Suprapubic skin (tissue), 4 donors: Measurements from ENCODE around the gene FRMD4A. TPM values are rescaled to one million over a fixed set of nuclear protein-coding genes. Genes with fewer than 3 reads are reported as not detected.
A peak's percentile ranks its signal among the peaks of the same experiment; 100 is the strongest.

ENCODE experiments used
- DNase-seq, 2 donors: peaks; one replicate each; pipeline ENCODE4 v3.0.0-alpha.2; 2019; ENCODE audit warnings: low spot score in 2 of 2
- H3K27ac ChIP-seq: fragments of 200-600 bp; sonication (generic); one replicate; pipeline ENCODE4 v1.5.1; 2019
- H3K27me3 ChIP-seq: fragments of 200-600 bp; sonication (generic); one replicate; pipeline ENCODE4 v1.5.1; 2019
- H3K36me3 ChIP-seq: fragments of 200-600 bp; sonication (generic); one replicate; pipeline ENCODE4 v1.5.1; 2019
- H3K4me1 ChIP-seq: fragments of 200-600 bp; sonication (generic); one replicate; pipeline ENCODE4 v1.5.1; 2019
- H3K4me3 ChIP-seq: fragments of 200-600 bp; sonication (generic); one replicate; pipeline ENCODE4 v1.5.1; 2019; ENCODE audit warnings: mild to moderate bottlenecking
- H3K9me3 ChIP-seq: fragments of 200-600 bp; sonication (generic); one replicate; pipeline ENCODE4 v1.5.1; 2019
- EP300 ChIP-seq: sonication (generic); formaldehyde crosslinking; IDR thresholded peaks from one replicate; pipeline ENCODE4 v1.6.1; 2017; ENCODE audit warnings: antibody characterized with exemption
- POLR2A ChIP-seq, 2 donors: fragments of 450-650 bp; IDR thresholded peaks; one replicate each; pipeline ENCODE4 v1.6.1; 2017; ENCODE audit warnings: antibody characterized with exemption in 2 of 2, mild to moderate bottlenecking in 2 of 2, moderate library complexity in 2 of 2
- POLR2AphosphoS5 ChIP-seq, 3 donors: sonication (generic); formaldehyde crosslinking; IDR thresholded peaks; one replicate each; pipeline ENCODE4 v1.6.1; 2017; ENCODE audit warnings: antibody characterized with exemption in 3 of 3
- WGBS: methylation state at CpG from one replicate; pipeline ENCODE4 v1.1.5; 2018; 5-methylcytosine and 5-hydroxymethylcytosine counted together
- total RNA-seq, 4 donors: library from RNA; depleted of rRNA; stranded (reverse); fragments of >200 nt; gene quantifications; one replicate each; pipeline ENCODE4 v1.1.0, GENCODE V29; 2016
- TF ChIP-seq, protein P1 (sequence below), 2 donors: fragments of 200-600 bp in 1 of 2; fragments of 450-650 bp in 1 of 2; sonication (generic) in 1 of 2; IDR thresholded peaks; one replicate each; pipeline ENCODE4 v1.5.1; 2016 to 2019; ENCODE audit warnings: antibody characterized with exemption in 2 of 2, mild to moderate bottlenecking in 1 of 2, moderate library complexity in 1 of 2

FRMD4A gene
- total RNA-seq, 4 donors from 2014 or later = 27.4 to 86.3 (median 58.0) TPM

DNA sequence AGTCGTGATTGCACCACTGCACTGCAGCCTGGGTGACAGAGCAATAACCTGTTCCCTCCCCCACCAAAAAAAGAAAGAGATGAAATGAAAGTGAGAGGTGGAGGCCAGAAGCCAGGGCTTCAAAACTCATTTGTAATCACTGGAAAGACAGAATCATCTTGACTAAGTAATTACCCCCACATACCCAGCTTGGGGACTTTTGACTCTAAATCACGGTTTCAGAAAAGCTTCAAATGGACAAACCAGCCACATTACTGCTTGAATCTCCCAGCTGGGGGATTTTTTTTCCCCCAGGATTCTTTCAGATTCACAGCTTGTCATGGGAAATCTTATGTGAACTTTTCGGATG lies 361.0 kb downstream of the FRMD4A start:
- Histone ChIP-seq H3K36me3 (no peaks in the 10 kb centered on the region), H3K4me3 (no peak overlapping the region), H3K9me3 (no peaks in the 10 kb centered on the region), H3K27me3 (no peaks in the 10 kb centered on the region), H3K4me1 (no peaks in the 10 kb centered on the region), H3K27ac (no peak overlapping the region)
- no peak for TF ChIP-seq EP300
- TF ChIP-seq, protein P1, sequence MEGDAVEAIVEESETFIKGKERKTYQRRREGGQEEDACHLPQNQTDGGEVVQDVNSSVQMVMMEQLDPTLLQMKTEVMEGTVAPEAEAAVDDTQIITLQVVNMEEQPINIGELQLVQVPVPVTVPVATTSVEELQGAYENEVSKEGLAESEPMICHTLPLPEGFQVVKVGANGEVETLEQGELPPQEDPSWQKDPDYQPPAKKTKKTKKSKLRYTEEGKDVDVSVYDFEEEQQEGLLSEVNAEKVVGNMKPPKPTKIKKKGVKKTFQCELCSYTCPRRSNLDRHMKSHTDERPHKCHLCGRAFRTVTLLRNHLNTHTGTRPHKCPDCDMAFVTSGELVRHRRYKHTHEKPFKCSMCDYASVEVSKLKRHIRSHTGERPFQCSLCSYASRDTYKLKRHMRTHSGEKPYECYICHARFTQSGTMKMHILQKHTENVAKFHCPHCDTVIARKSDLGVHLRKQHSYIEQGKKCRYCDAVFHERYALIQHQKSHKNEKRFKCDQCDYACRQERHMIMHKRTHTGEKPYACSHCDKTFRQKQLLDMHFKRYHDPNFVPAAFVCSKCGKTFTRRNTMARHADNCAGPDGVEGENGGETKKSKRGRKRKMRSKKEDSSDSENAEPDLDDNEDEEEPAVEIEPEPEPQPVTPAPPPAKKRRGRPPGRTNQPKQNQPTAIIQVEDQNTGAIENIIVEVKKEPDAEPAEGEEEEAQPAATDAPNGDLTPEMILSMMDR (IDR thresholded peaks at IDR 0.05) = no peak
- 88% methylated on average over 3 of the region's 3 CpGs for WGBS
- DNase-seq = no peak

GRCh38 chr10:13969118-13969791 lies 361.5 kb downstream of the FRMD4A start:
- TF ChIP-seq POLR2A (IDR thresholded peaks at IDR 0.05) (no peak), POLR2AphosphoS5 (IDR thresholded peaks at IDR 0.05) (no peak), EP300 (no peak)
- TF ChIP-seq, protein P1 (IDR thresholded peaks at IDR 0.05) = no peak
- no peaks in the 10 kb centered on the region for H3K9me3 ChIP-seq
- H3K4me3 ChIP-seq = no peak overlapping the region
- DNase-seq = no peak
- 74% methylated on average over 9 of the region's 12 CpGs for WGBS
- no peaks in the 10 kb centered on the region for H3K36me3 ChIP-seq
- no peaks in the 10 kb centered on the region for H3K27me3 ChIP-seq
- no peak overlapping the region for H3K27ac ChIP-seq
- no peaks in the 10 kb centered on the region for H3K4me1 ChIP-seq

DNA sequence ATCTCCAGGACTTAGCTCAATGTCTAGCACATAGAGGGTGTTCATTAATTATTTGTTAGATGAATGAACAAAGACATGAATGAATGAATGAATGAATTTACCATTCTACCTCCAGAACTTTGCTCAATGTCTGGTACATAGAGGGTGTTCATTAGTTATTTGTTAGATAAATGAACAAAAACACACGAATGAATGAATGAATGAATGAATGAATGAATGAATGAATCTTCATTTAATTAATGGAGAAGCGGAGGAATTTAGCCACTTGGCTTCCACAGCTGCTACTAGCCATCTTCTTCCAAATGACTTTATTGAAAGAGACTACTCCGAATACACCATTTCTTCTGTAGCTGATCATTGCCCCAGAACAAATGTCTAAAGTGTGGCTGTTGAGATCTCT lies 368.9 kb downstream of the FRMD4A start:
- WGBS = 87% methylated on average over 3 of the region's 3 CpGs
- Histone ChIP-seq H3K36me3 (no peaks in the 10 kb centered on the region), H3K27me3 (no peaks in the 10 kb centered on the region), H3K4me1 (peaks cover 8% of the 10 kb centered on the region), H3K27ac (no peak overlapping the region), H3K9me3 (no peaks in the 10 kb centered on the region), H3K4me3 (no peak overlapping the region)
- TF ChIP-seq, protein P1 (IDR thresholded peaks at IDR 0.05) = no peak
- TF ChIP-seq POLR2A (IDR thresholded peaks at IDR 0.05) = no peak
- TF ChIP-seq EP300 = no peak
- TF ChIP-seq POLR2AphosphoS5 (IDR thresholded peaks at IDR 0.05) = no peak
- no peak for DNase-seq

DNA sequence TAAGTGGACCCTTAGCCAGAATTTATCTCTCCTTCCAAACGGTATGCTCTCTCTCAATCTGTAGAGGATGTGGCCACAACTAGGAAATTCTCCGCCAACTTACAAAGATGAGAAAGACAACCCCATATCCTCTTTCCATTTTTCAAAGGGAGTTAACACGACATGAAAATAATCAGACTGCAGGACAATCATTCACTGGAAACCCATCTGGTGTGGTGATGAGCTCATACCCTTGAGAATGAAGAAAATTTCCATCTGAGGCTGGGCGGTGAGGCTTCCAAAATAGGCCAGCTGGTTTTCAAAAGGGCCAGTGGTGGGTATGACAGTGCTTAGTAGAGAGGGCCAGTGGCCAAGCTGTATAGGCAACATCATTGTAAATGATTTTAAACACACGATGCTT lies 369.6 kb downstream of the FRMD4A start:
- TF ChIP-seq POLR2A (IDR thresholded peaks at IDR 0.05) (no peak), EP300 (no peak), POLR2AphosphoS5 (IDR thresholded peaks at IDR 0.05) (no peak)
- TF ChIP-seq, protein P1 (IDR thresholded peaks at IDR 0.05) = no peak
- peaks cover 8% of the 10 kb centered on the region for H3K4me1 ChIP-seq
- DNase-seq = no peak
- H3K27ac ChIP-seq = no peak overlapping the region
- no peaks in the 10 kb centered on the region for H3K9me3 ChIP-seq
- no peaks in the 10 kb centered on the region for H3K27me3 ChIP-seq
- no peak overlapping the region for H3K4me3 ChIP-seq
- no peaks in the 10 kb centered on the region for H3K36me3 ChIP-seq
- 45% methylated on average over 5 of the region's 5 CpGs for WGBS

DNA sequence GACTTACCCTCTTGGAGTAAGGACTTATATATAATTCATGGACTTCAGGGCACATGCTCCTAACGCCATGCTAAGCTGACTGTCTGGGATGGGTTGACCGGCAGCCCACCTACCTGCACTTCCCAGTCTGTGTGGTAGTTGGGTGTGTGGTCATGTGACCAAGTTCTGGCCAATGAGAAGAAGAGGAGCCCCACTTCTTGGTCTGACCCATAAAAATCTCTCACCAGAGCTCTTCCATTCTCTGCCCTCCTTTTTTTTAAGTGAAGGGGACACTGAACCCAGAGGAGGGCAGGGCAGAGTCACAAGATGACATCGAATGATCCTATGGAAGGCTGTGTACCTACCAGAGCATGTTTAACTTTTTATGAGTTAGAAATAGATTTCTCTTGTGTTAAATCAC lies 370.1 kb downstream of the FRMD4A start:
- TF ChIP-seq, protein P1 (IDR thresholded peaks at IDR 0.05) = no peak
- TF ChIP-seq POLR2AphosphoS5 (IDR thresholded peaks at IDR 0.05) = no peak
- TF ChIP-seq EP300 = no peak
- no peak for TF ChIP-seq POLR2A (IDR thresholded peaks at IDR 0.05)
- H3K36me3 ChIP-seq = no peaks in the 10 kb centered on the region
- WGBS = 93% methylated on average over 3 of the region's 3 CpGs
- no peaks in the 10 kb centered on the region for H3K9me3 ChIP-seq
- H3K27ac ChIP-seq = peak overlapping the region; percentile 20
- no peaks in the 10 kb centered on the region for H3K27me3 ChIP-seq
- no peak for DNase-seq
- no peak overlapping the region for H3K4me3 ChIP-seq
- H3K4me1 ChIP-seq = peaks cover 8% of the 10 kb centered on the region
